HG02610 (cell line): ENCODE data around the gene DYSF.
"Not testable (repeated sequence)": the region's sequence is repeated elsewhere in the genome, so short reads cannot be mapped to it uniquely, and the experiment has no call there.

ENCODE experiments used
- ATAC-seq: cut with Tn5 transposase; IDR thresholded peaks from one replicate; pipeline ENCODE4 v1.9.1; 2021; ENCODE audit warnings: mild to moderate bottlenecking, moderate library complexity; ENCODE audit not compliant: unreplicated experiment

Gene DYSF

DNA sequence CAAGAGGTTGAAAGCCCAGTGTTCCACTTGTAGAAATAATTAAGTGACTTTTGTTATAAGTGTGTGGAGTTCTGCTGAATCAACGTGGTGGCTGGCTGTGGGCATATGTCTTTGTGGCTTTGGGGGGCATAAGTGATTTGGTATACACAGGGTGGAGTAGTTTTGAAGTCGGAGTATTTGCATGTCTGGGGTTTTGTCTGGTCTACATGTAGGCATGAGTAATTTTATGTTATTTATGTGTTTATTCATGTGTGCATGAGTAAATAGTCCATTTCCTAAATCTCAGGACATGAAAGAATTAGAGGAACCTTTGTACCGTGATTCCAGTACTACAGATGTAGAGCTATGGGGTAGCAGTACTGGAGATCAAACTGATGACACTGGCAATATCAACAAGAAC is 179.7 kb downstream of the DYSF start:
- ATAC-seq: no peak

GRCh38 chr2:71634567-71634966 is 181.2 kb downstream of the DYSF start:
- no peak for ATAC-seq

GRCh38 chr2:71635798-71636197 is 182.4 kb downstream of the DYSF start:
- ATAC-seq: no peak

GRCh38 chr2:71637168-71637567 is 183.8 kb downstream of the DYSF start:
- no peak for ATAC-seq

DNA sequence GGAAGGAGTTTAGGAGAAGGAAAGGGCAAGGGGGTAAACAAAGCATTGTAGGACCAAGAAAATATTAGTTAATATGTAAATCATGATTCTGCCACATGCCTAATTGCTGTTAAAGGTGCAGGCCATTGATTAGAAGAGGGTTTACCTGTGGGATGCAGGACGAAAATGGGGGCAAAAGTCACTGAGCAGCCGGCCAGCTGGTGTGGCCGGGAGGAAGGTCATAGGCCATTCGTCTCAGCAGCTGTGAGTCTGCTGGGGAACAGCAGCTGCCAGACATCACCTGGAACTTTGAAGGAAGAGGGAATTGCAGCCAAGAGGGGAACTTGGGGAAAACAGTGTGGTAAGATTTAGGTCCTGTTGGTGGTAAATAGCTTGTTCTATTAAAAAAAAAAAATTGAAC is 184.4 kb downstream of the DYSF start:
- no peak for ATAC-seq

DNA sequence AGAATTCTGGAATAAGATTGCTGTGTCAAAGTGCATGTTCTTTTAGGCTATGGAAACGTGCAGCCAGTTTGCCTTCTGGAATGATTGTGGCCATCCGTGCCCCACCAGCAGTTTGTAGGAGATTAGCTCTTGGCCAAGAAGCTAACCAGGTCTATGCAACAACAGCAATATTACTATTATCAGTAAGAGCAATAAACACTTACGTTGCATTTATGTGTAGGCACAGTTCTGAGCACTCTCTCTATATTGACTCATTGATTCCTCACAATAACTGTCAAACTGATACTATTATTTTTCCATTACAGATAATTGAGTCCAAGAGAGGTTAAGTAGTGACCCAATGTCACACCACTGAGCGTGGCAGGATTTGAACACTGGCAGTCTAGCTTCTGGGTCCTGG is 186.4 kb downstream of the DYSF start:
- no peak for ATAC-seq

GRCh38 chr2:71640489-71640888 is 187.1 kb downstream of the DYSF start:
- no peak for ATAC-seq

- no peak for ATAC-seq
Observed at GRCh38 chr2:71643674-71644357, 190.5 kb downstream of the DYSF start.

- no peak for ATAC-seq
Observed at GRCh38 chr2:71646028-71646427, 192.7 kb downstream of the DYSF start.

- ATAC-seq: no peak
Observed at GRCh38 chr2:71647356-71647755, 194.0 kb downstream of the DYSF start.

- ATAC-seq: no peak
Observed at GRCh38 chr2:71655498-71655897, 202.1 kb downstream of the DYSF start.

DNA sequence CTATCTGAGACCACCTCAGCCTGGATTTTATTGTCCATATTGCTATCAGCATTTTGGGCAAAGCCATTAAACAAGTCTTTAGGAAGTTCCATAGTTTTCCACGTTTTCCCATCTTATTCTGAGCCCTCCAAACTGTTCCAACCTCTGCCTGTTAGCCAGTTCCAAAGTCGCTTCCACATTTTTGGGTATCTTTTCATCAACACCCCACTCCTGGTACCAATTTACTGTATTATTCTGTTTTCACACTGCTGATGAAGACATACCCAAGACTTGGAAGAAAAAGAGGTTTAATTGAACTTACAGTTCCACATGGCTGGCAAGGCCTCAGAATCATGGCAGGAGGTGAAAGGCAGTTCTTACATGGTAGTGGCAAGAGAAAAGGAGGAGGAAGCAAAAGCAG is 204.9 kb downstream of the DYSF start:
- ATAC-seq: not testable (repeated sequence)

DNA sequence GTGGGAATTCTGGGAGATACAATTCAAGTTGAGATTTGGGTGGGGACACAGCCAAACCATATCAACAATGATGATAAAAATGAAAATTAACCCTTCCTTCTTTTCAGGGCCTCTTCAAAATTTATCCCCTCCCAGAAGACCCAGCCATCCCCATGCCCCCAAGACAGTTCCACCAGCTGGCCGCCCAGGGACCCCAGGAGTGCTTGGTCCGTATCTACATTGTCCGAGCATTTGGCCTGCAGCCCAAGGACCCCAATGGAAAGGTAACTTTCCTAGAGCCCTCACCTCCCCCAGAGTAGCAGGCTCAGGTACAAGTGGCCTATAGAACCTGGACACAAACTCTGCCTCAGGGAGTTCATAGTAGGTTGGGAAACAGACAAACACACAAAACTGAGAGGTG is 205.4 kb downstream of the DYSF start:
- ATAC-seq: no peak

DNA sequence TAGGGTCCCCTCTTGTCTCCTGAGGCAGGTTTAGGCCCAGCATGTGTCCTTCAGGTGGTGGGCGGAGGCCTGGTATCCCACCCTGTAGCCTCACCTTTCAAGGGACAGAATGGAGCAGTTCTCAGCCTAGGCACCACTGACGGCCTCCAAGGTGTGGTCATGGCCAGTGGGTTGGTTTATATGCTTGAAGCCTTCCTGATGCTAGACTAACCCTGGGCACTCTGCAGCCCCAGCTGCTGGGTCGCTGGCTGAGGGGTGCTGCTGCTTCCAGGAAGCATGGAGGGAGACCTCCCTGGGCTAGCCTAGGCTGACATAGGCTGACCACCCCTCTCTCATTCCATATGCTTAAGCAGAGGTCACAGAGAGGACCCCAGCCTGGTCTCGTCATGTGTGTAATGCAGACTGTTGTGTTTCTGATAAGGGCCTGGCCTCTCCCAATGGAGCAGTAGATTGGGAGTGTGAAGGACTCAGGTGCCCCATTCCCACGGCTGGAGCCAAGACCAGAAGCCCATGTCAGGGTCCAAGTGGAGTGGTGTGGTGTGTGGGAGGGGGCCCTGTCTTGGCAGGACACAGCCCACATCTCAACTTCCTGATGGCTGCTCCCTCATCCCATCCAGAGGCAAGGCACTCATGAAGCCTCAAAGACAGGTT is 206.6 kb downstream of the DYSF start:
- no peak for ATAC-seq

- ATAC-seq: no peak
Observed at GRCh38 chr2:71661782-71662181, 208.4 kb downstream of the DYSF start.

DNA sequence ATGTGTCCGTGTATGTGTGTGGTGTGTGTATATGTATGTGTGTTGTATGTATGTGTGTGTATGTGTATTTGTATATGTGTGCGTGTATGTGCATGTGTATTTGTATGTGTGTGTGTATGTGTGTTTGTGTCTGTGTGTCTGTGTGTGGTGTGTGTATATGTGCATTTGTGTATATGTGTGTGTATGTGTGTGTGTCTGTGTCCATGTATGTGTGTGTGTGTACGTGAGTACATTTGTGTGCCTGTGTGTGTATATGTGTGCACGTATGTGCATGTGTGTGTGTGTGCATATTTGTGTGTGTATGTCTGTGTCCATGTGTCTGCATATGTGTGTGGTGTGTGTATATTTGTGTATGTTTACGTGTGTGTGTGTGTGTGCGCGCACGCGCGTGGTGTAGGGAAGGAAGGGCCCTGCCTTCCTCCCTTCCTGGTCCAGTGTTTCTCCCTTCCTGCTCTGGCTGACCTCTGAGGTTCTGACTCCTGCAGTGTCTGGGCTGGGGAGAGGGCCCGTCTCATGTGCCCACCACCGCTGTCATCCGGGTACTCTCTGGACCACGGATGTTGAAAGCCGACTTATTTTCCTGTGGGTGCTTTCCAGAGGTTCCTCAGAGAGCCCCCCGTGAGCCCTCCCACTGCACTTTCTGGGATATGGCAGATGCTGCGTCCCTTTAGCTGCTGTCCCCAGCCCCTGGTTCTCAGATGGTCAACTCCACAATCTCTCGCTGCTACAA is 209.5 kb downstream of the DYSF start:
- no peak for ATAC-seq

GRCh38 chr2:71664161-71664560 is 210.8 kb downstream of the DYSF start:
- ATAC-seq: no peak

DNA sequence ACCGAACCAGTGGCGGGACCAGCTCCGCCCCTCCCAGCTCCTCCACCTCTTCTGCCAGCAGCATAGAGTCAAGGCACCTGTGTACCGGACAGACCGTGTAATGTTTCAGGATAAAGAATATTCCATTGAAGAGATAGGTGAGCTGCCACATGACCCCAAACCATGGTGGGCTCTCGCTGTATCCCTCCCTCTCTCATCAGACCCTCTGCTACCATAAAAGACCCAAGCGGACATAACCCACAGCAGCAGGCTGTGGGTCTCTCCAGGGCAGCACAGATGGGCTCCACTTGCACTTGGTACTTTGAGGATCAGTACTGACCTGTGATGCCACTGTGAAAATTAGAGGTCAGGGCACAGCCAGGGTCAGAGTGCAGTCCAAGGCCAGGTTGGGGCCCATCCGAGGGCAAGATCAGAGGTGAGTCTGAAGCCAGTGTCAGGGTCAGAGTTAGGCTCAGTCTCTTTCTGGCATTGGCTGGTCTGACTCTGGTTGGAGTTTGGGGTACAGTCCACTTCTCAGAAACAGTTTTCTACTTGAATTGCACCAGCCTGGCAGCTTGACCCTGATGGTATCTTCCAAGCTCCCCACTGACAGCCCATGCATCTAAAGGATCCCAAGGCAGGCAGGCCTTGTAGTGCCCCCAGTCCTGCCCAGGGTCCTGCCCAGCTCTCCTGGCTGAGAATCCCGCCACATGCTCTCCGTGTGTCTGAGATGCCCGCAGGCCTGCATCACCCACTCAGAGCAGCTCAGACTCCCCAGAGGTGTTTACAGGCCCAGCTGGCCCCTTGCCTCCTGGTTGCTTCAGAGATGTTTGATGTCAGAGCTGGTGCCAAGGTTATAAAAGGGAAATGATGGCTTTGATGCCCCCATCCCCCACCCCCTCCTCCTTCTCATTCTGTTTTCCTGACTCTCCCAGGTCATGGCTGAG is 212.1 kb downstream of the DYSF start:
- ATAC-seq: no peak

GRCh38 chr2:71666094-71666474 is 212.7 kb downstream of the DYSF start:
- no peak for ATAC-seq

GRCh38 chr2:71667256-71668182 is 214.2 kb downstream of the DYSF start:
- no peak for ATAC-seq
